ENCODE results near the gene IRAK2.
A peak's percentile ranks its signal among the peaks of the same experiment; 100 is the strongest.
"Not testable (repeated sequence)": the region's sequence is repeated elsewhere in the genome, so short reads cannot be mapped to it uniquely, and the experiment has no call there.

The IRAK2 gene

GRCh38 chr3:10121064-10121463, 43.7 kb upstream of the IRAK2 start:
- TF ChIP-seq CTCF (IDR thresholded peaks at IDR 0.05) = no peak
- H3K27ac ChIP-seq = no peak overlapping the region

GRCh38 chr3:10122724-10123123, 42.0 kb upstream of the IRAK2 start:
- Histone ChIP-seq H3K36me3 (peaks cover 37% of the 10 kb centered on the region), H3K27ac (no peak overlapping the region)
- no peak for TF ChIP-seq CTCF (IDR thresholded peaks at IDR 0.05)

More at GRCh38 chr3:10121064-10121463, 43.7 kb upstream of the IRAK2 start:
- Histone ChIP-seq H3K4me3 (ENCODE audit: low read depth in 1 of 2, low read length in 1 of 2) (no peak overlapping the region), H3K27me3 (no peaks in the 10 kb centered on the region), H3K4me1 (ENCODE audit: control insufficient read depth in 1 of 2, insufficient read depth in 1 of 2, low read depth in 1 of 2, low read length in 1 of 2) (peaks cover 10% of the 10 kb centered on the region in 2 experiments), H3K36me3 (peaks cover 21% of the 10 kb centered on the region), H3K9me3 (no peaks in the 10 kb centered on the region)

GRCh38 chr3:10135872-10136271, 28.8 kb upstream of the IRAK2 start:
- not testable (repeated sequence) for H3K27me3 ChIP-seq; H3K27ac ChIP-seq; H3K4me1 ChIP-seq (ENCODE audit: control insufficient read depth in 1 of 2, insufficient read depth in 1 of 2, low read depth in 1 of 2, low read length in 1 of 2); H3K4me3 ChIP-seq (ENCODE audit: low read depth in 1 of 2, low read length in 1 of 2); H3K9me3 ChIP-seq; H3K36me3 ChIP-seq

More at GRCh38 chr3:10122724-10123123, 42.0 kb upstream of the IRAK2 start:
- Histone ChIP-seq H3K4me1 (ENCODE audit: control insufficient read depth in 1 of 2, insufficient read depth in 1 of 2, low read depth in 1 of 2, low read length in 1 of 2) (no peaks in the 10 kb centered on the region), H3K27me3 (no peaks in the 10 kb centered on the region), H3K9me3 (no peaks in the 10 kb centered on the region), H3K4me3 (ENCODE audit: low read depth in 1 of 2, low read length in 1 of 2) (no peak overlapping the region)

GRCh38 chr3:10136426-10137005, 28.2 kb upstream of the IRAK2 start:
- H3K4me3 ChIP-seq (ENCODE audit: low read depth in 1 of 2, low read length in 1 of 2) = no peak overlapping the region
- H3K36me3 ChIP-seq = no peaks in the 10 kb centered on the region
- H3K4me1 ChIP-seq (ENCODE audit: control insufficient read depth in 1 of 2, insufficient read depth in 1 of 2, low read depth in 1 of 2, low read length in 1 of 2) = peaks cover 4% of the 10 kb centered on the region in 2 experiments
- no peaks in the 10 kb centered on the region for H3K9me3 ChIP-seq
- H3K27ac ChIP-seq = no peak overlapping the region
- no peak for TF ChIP-seq CTCF (IDR thresholded peaks at IDR 0.05)
- no peaks in the 10 kb centered on the region for H3K27me3 ChIP-seq

GRCh38 chr3:10137178-10137577, 27.5 kb upstream of the IRAK2 start:
- no peaks in the 10 kb centered on the region for H3K36me3 ChIP-seq
- H3K9me3 ChIP-seq = no peaks in the 10 kb centered on the region
- H3K4me3 ChIP-seq (ENCODE audit: low read depth in 1 of 2, low read length in 1 of 2) = no peak overlapping the region
- no peak for TF ChIP-seq CTCF (IDR thresholded peaks at IDR 0.05)
- H3K27me3 ChIP-seq = no peaks in the 10 kb centered on the region
- H3K4me1 ChIP-seq (ENCODE audit: control insufficient read depth in 1 of 2, insufficient read depth in 1 of 2, low read depth in 1 of 2, low read length in 1 of 2) = peaks cover 4 to 7% of the 10 kb centered on the region in 2 experiments
- no peak overlapping the region for H3K27ac ChIP-seq

- no peaks in the 10 kb centered on the region for H3K36me3 ChIP-seq
- peaks cover 30 to 34% of the 10 kb centered on the region in 2 experiments for H3K4me1 ChIP-seq (ENCODE audit: control insufficient read depth in 1 of 2, insufficient read depth in 1 of 2, low read depth in 1 of 2, low read length in 1 of 2)
- peak overlapping the region; percentile 87 to 90 for H3K4me3 ChIP-seq (ENCODE audit: low read depth in 1 of 2, low read length in 1 of 2)
- TF ChIP-seq CTCF (IDR thresholded peaks at IDR 0.05) = no peak
- H3K27me3 ChIP-seq = no peaks in the 10 kb centered on the region
- no peaks in the 10 kb centered on the region for H3K9me3 ChIP-seq
- peak overlapping the region; percentile 98 for H3K27ac ChIP-seq
Observed at GRCh38 chr3:10140996-10141546, 23.6 kb upstream of the IRAK2 start.
